K562 (cell line): ENCODE measurements around the gene PLPPR2. TPM values are rescaled to one million over a fixed set of nuclear protein-coding genes. Genes with fewer than 3 reads are reported as not detected.

Experiments
- ADNP ChIP-seq: fragments of 200-800 bp; sonication (Bioruptor generic); IDR thresholded peaks from 2 replicates; pipeline ENCODE4 v1.6.1; 2016; ENCODE audit warnings: missing genetic modification characterization, missing compliant biosample characterization
- ARID4B ChIP-seq: sonication (generic); formaldehyde crosslinking; IDR thresholded peaks from 2 replicates; pipeline ENCODE4 v1.8.0; 2022; ENCODE audit warnings: mild to moderate bottlenecking, missing genetic modification reagents
- HNRNPK ChIP-seq: fragments of 200-400 bp; formaldehyde crosslinking; IDR thresholded peaks from one replicate; pipeline ENCODE4 v1.6.1; 2018; ENCODE audit warnings: mild to moderate bottlenecking, low read depth, low read length; ENCODE audit not compliant: poor library complexity, severe bottlenecking
- KAT7 ChIP-seq: sonication (generic); formaldehyde crosslinking; IDR thresholded peaks from 2 replicates; pipeline ENCODE4 v1.8.0; 2022; ENCODE audit warnings: missing genetic modification reagents, mild to moderate bottlenecking, borderline replicate concordance
- MYC ChIP-seq, 2 experiments: fragments of 250-450 bp in 1 of 2; sonication (Bioruptor Pico) in 1 of 2; IDR thresholded peaks; 2 replicates each; pipeline versions ENCODE4 v1.5.1 to v1.6.1; 2012 to 2021; ENCODE audit warnings: low read depth in 2 of 2, borderline replicate concordance in 1 of 2, improper control_type of control experiment in 1 of 2, low read length in 1 of 2, mild to moderate bottlenecking in 1 of 2, moderate library complexity in 1 of 2
- NCOA6 ChIP-seq: fragments of 450-650 bp; IDR thresholded peaks from 2 replicates; pipeline ENCODE4 v1.6.1; 2017; ENCODE audit warnings: mild to moderate bottlenecking
- RFX1 ChIP-seq: fragments of 450-650 bp; IDR thresholded peaks from 2 replicates; pipeline ENCODE4 v1.6.1; 2016; ENCODE audit warnings: mild to moderate bottlenecking, moderate library complexity
- TBL1XR1 ChIP-seq, 2 experiments: IDR thresholded peaks; 2 replicates each; pipeline ENCODE4 v1.6.1; 2012; ENCODE audit warnings: improper control_type of control experiment in 2 of 2, low read length in 2 of 2, mild to moderate bottlenecking in 1 of 2
- polyA plus RNA-seq, 8 experiments: library from polyadenylated mRNA; depleted of rRNA in 4 of 8; stranded (reverse) in 5 of 8; unstranded in 3 of 8; fragments of >200 nt; fragmentation: Nextera tagmentation in 2 of 8; fragmentation: Illumina TruSeq in 1 of 8; extraction: Ambion mirVana in 2 of 8; extraction: Trizol in 1 of 8; gene quantifications; 2 replicates each; pipeline versions ENCODE4 v1.2.1 to v1.2.3, GENCODE V29; 2011 to 2014; ENCODE audit warnings: inconsistent platforms in 1 of 8, missing spikeins in 1 of 8
- total RNA-seq, 7 experiments: library from RNA; depleted of rRNA in 6 of 7; stranded (reverse); fragments of >200 nt in 6 of 7; fragmentation: Illumina TruSeq in 2 of 7; extraction: Trizol in 2 of 7; gene quantifications; 2 replicates each; pipeline versions ENCODE4 v1.2.1 to v1.2.3, GENCODE V29; 2011 to 2021; ENCODE audit warnings: low replicate concordance in 1 of 7
- TF ChIP-seq, protein P1 (sequence below): fragments of 250-450 bp; sonication (Bioruptor Pico); IDR thresholded peaks from 2 replicates; pipeline ENCODE4 v1.8.0; 2021; ENCODE audit warnings: borderline replicate concordance, mild to moderate bottlenecking, moderate library complexity; ENCODE audit not compliant: poor library complexity, severe bottlenecking

Gene PLPPR2
- total and polyA plus RNA-seq, 9 of the 15 experiments (the other 6 are each of a cell fraction or from before 2014, with no cell fraction given) = 0.49 to 15.9 (median 3.4) TPM

DNA sequence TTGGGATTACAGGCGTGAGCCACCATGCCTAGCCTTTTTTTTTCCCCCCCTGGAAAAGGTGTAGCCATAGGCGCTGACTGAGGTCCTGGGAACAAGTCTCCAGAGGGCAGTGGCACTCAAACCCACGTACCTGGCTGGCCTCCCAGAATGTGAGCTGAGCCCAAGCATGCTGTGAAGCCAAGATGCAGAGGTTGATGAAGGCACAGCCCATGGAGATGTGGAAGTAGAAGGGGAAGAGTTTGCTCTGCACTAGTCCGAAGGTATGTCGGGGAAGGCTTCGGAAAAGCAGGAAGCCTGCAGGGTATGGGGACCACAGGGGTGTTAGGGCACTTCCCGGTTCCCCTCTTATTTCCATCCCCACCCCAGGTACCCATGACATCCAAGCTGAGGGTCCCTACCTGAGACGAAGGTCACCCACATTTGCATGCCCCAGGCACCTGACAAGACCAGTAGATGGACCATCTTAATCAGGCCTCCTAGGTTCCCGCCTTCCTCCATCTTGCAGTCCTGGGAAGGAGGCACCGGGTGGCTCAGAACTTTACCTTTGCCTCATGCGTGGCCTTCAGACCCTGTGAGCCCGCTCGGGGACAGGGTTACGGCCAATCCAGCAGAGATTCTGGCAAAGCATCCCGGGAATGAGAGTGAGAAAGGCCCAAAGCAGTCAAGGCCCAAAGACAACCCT, 10.0 kb upstream of the PLPPR2 start (continued):
- TF ChIP-seq ARID4B = 0 out of 2 replicates have a peak, but pooled peaks have one; percentile 31
- no peak for TF ChIP-seq TBL1XR1 (IDR thresholded peaks at IDR 0.05; ENCODE audit: low read length in 2 of 2)
- no peak for TF ChIP-seq NCOA6
- peak; percentile 52; the same call in 1 of the 2 replicates for TF ChIP-seq ADNP (tag)
- no peak for TF ChIP-seq HNRNPK
- no peak for TF ChIP-seq MYC (IDR thresholded peaks at IDR 0.05; ENCODE audit: low read depth, low read length)
- TF ChIP-seq MYC (CRISPR knock-in tag; IDR thresholded peaks at IDR 0.05; ENCODE audit: borderline replicate concordance, low read depth) = no peak
- 0 out of 2 replicates have a peak, but pooled peaks have one; percentile 20 for TF ChIP-seq KAT7 (CRISPR knock-in tag)
- TF ChIP-seq, protein P1, sequence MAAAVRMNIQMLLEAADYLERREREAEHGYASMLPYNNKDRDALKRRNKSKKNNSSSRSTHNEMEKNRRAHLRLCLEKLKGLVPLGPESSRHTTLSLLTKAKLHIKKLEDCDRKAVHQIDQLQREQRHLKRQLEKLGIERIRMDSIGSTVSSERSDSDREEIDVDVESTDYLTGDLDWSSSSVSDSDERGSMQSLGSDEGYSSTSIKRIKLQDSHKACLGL (CRISPR knock-in tag) = no peak
- no peak for TF ChIP-seq RFX1
